Heart left ventricle (tissue), 16 donors: ENCODE measurements around the gene TRPV5. TPM values are rescaled to one million over a fixed set of nuclear protein-coding genes. Genes with fewer than 3 reads are reported as not detected.

Experiments used
- ATAC-seq, 4 donors: fragments of 200-7000 bp; cut with Tn5 transposase; one replicate each; pipeline ENCODE4 v1.9.1; 2020 to 2022; ENCODE audit warnings: moderate library complexity in 4 of 4, mild to moderate bottlenecking in 3 of 4, moderate number of reproducible peaks in 1 of 4
- DNase-seq, 5 donors: peaks; one replicate each; pipeline ENCODE4 v3.0.0-alpha.2; 2020
- H3K27ac ChIP-seq, 12 donors: fragments of 200-600 bp; sonication (generic) in 4 of 12; one replicate each; pipeline versions ENCODE4 v1.5.0 to v1.8.0; 2016 to 2022; ENCODE audit warnings: mild to moderate bottlenecking in 2 of 12
- H3K27me3 ChIP-seq, 9 donors: fragments of 200-600 bp; sonication (generic) in 2 of 9; one replicate each; pipeline versions ENCODE4 v1.5.1 to v1.8.0; 2016 to 2022; ENCODE audit warnings: mild to moderate bottlenecking in 3 of 9
- H3K36me3 ChIP-seq, 9 donors: fragments of 200-600 bp; sonication (generic) in 2 of 9; one replicate each; pipeline versions ENCODE4 v1.5.0 to v1.8.0; 2018 to 2022; ENCODE audit warnings: mild to moderate bottlenecking in 2 of 9
- H3K4me1 ChIP-seq, 12 donors: fragments of 200-600 bp; sonication (generic) in 4 of 12; one replicate each; pipeline versions ENCODE4 v1.5.0 to v1.8.0; 2016 to 2022; ENCODE audit warnings: mild to moderate bottlenecking in 3 of 12
- H3K4me3 ChIP-seq, 12 donors: fragments of 200-600 bp; sonication (generic) in 4 of 12; one replicate each; pipeline versions ENCODE4 v1.5.0 to v1.8.0; 2017 to 2022; ENCODE audit warnings: mild to moderate bottlenecking in 9 of 12, moderate library complexity in 4 of 12
- H3K9me3 ChIP-seq, 12 donors: fragments of 200-600 bp; sonication (generic) in 4 of 12; one replicate each; pipeline versions ENCODE4 v1.5.0 to v1.8.0; 2016 to 2022; ENCODE audit warnings: mild to moderate bottlenecking in 1 of 12
- CTCF ChIP-seq, 12 donors: fragments of 200-600 bp; sonication (generic) in 4 of 12; IDR thresholded peaks; one replicate each; pipeline versions ENCODE4 v1.5.0 to v1.8.0; 2018 to 2022; ENCODE audit warnings: antibody characterized with exemption in 12 of 12, mild to moderate bottlenecking in 5 of 12
- POLR2A ChIP-seq, 2 donors: fragments of 450-650 bp; IDR thresholded peaks; one replicate each; pipeline ENCODE4 v1.6.1; 2017; ENCODE audit warnings: antibody characterized with exemption in 2 of 2, mild to moderate bottlenecking in 2 of 2, moderate library complexity in 2 of 2
- WGBS, 4 donors: extraction: QIAGEN DNeasy Blood & Tissue Kit in 2 of 4; methylation state at CpG; one replicate each; pipeline versions ENCODE4 v1.1.5 to v1.1.7; 2013 to 2018; 5-methylcytosine and 5-hydroxymethylcytosine counted together
- intact Hi-C, 10 donors: fragments of 100-400 bp; cut with DNase I; formaldehyde crosslinking; loops; one replicate each; pipeline versions ENCODE4 v1.11.1 to v1.14.2; 2022
- polyA plus RNA-seq, 2 donors: library from polyadenylated mRNA; stranded (reverse); fragments of 200-250 nt; gene quantifications; one replicate each; pipeline ENCODE4 v1.2.3, GENCODE V29; 2013
- total RNA-seq, 9 donors: library from RNA; depleted of rRNA in 2 of 9; stranded (reverse); fragments of >200 nt in 2 of 9; fragmentation: NEBNext Ultra II Directional in 3 of 9; extraction: Animal tissue kit (Norgen Biotek cat#: 25700) in 3 of 9; gene quantifications; one replicate each; pipeline versions ENCODE4 v1.1.0 to v1.2.4, GENCODE V29; 2016 to 2023
- donor health status: ischemic (EF 13 %, LVEDD 7.1; RV severe dilation, severe dysfunction).
- donor health status: healthy with polysubstance abuse.
- donor health status: DM: no; HTN: yes; CAD: no.
- donor health status: DM: no; HTN: no; CAD: no.
- donor health status: ischemic (EF 25% LVEDD 6.9; RV normal size, moderate dysfunction).
- donor health status: ischemic (EF 25% LVEDD 5.7; RV mildly dilated, moderate dysfunction).
- donor health status: healthy.
- donor health status: DM: yes; HTN: yes; CAD: no.
- donor health status: ischemic (EF 35%, LVEDD 5.7; RV mildly dilated, moderate dysfunction).
- donor health status: nonischemic (EF 11% LVEDD 7.7; RV severe dilation, severe dysfunction).
- donor health status: DM: yes; HTN: yes; CAD: no.
- donor health status: PGD.
- donor health status: ischemic (EF 29% LVEDD 5.4; RV normal size, mild dysfunction).
- donor health status: nonischemic (EF 23%, LVEDD 6.1; RV moderate dilation, normal function).

Gene TRPV5
- total and polyA plus RNA-seq, 11 donors: not detected

- 81 to 85% (median 82%) methylated on average over 5 of the region's 5 CpGs for WGBS, 4 donors
- no peak overlapping the region for H3K4me3 ChIP-seq
- H3K27me3 ChIP-seq: peaks cover 0 to 53% (median 4%) of the 10 kb centered on the region in 9 donors
- TF ChIP-seq CTCF (IDR thresholded peaks at IDR 0.05) (no peak), POLR2A (IDR thresholded peaks at IDR 0.05) (no peak)
- no peaks in the 10 kb centered on the region for H3K9me3 ChIP-seq
- no peaks in the 10 kb centered on the region for H3K36me3 ChIP-seq
- H3K4me1 ChIP-seq: no peaks in the 10 kb centered on the region
- ATAC-seq: no peak
- no peak for DNase-seq
- intact Hi-C loops: loop anchor here in 1 of 10 donors (10.0 kb wide), 1 partner anchor 326 kb away; no protein-coding TSS in a partner anchor
- no peak overlapping the region for H3K27ac ChIP-seq
Observed at GRCh38 chr7:142879060-142879459, 54.5 kb downstream of the TRPV5 start.

GRCh38 chr7:142878315-142878714, 55.2 kb downstream of the TRPV5 start:
- intact Hi-C loops: loop anchor here in 1 of 10 donors (10.0 kb wide), 1 partner anchor 326 kb away; no protein-coding TSS in a partner anchor
- WGBS, 4 donors: 80 to 90% (median 88%) methylated on average over 3 of the region's 3 CpGs

GRCh38 chr7:142876991-142877910, 56.3 kb downstream of the TRPV5 start:
- H3K4me1 ChIP-seq: no peaks in the 10 kb centered on the region
- H3K4me3 ChIP-seq: no peak overlapping the region
- peaks cover 0 to 47% (median 4%) of the 10 kb centered on the region in 9 donors for H3K27me3 ChIP-seq
- no peaks in the 10 kb centered on the region for H3K36me3 ChIP-seq
- H3K9me3 ChIP-seq: no peaks in the 10 kb centered on the region
- no peak for DNase-seq
- TF ChIP-seq POLR2A (IDR thresholded peaks at IDR 0.05): no peak
- TF ChIP-seq CTCF (IDR thresholded peaks at IDR 0.05): no peak
- no peak overlapping the region for H3K27ac ChIP-seq
- WGBS, 4 donors: 82 to 85% (median 84%) methylated on average over 18 of the region's 18 CpGs
- intact Hi-C loops: loop anchor here in 1 of 10 donors (10.0 kb wide), 1 partner anchor 328 kb away; no protein-coding TSS in a partner anchor
- ATAC-seq: no peak

More at GRCh38 chr7:142878315-142878714, 55.2 kb downstream of the TRPV5 start:
- DNase-seq: no peak
- Histone ChIP-seq H3K4me1 (no peaks in the 10 kb centered on the region), H3K27me3 (peaks cover 0 to 47% (median 4%) of the 10 kb centered on the region in 9 donors), H3K4me3 (no peak overlapping the region), H3K9me3 (no peaks in the 10 kb centered on the region), H3K27ac (no peak overlapping the region), H3K36me3 (no peaks in the 10 kb centered on the region)
- no peak for TF ChIP-seq POLR2A (IDR thresholded peaks at IDR 0.05)
- no peak for TF ChIP-seq CTCF (IDR thresholded peaks at IDR 0.05)
- ATAC-seq: no peak

- WGBS, 4 donors: 74 to 83% (median 80%) methylated on average over 9 of the region's 9 CpGs
- no peaks in the 10 kb centered on the region for H3K4me1 ChIP-seq
- intact Hi-C loops: loop anchor here in 1 of 10 donors (10.0 kb wide), 1 partner anchor 328 kb away; no protein-coding TSS in a partner anchor
Observed at GRCh38 chr7:142876236-142876960, 57.1 kb downstream of the TRPV5 start.

More at GRCh38 chr7:142876236-142876960, 57.1 kb downstream of the TRPV5 start:
- H3K27ac ChIP-seq: no peak overlapping the region
- no peaks in the 10 kb centered on the region for H3K36me3 ChIP-seq
- no peak overlapping the region for H3K4me3 ChIP-seq
- H3K9me3 ChIP-seq: no peaks in the 10 kb centered on the region
- TF ChIP-seq CTCF (IDR thresholded peaks at IDR 0.05) (no peak), POLR2A (IDR thresholded peaks at IDR 0.05) (no peak)
- peaks cover 0 to 41% (median 4%) of the 10 kb centered on the region in 9 donors for H3K27me3 ChIP-seq
- ATAC-seq (peak in 1 of 4 donors; percentile 15), DNase-seq (no peak)
